ENCODE measurements around the gene PLIN4. TPM values are rescaled to one million over a fixed set of nuclear protein-coding genes. Genes with fewer than 3 reads are reported as not detected.

The PLIN4 gene
- polyA plus RNA-seq, 1 donor (not counting 4 experiments of a cell fraction or from before 2014, with no cell fraction given) = not detected

- no peaks in the 10 kb centered on the region for H3K36me3 ChIP-seq (ENCODE audit: control insufficient read depth in 2 of 2, extremely low read depth in 1 of 2, insufficient read depth in 2 of 2, low read length in 2 of 2)
- H3K79me2 ChIP-seq (ENCODE audit: control insufficient read depth, insufficient read depth, low read length) = no peaks in the 10 kb centered on the region
- no peak within 1 kb of the TSS for H3K9ac ChIP-seq (ENCODE audit: control insufficient read depth, extremely low read depth, insufficient read depth, low read length)
- FAIRE-seq (no peak), DNase-seq (ENCODE audit: low read depth, low spot score) (no peak)
- H3K9me1 ChIP-seq (ENCODE audit: control insufficient read depth, extremely low read depth, insufficient read depth, low read length) = no peaks in the 10 kb centered on the region
- no peak within 1 kb of the TSS for H3K4me3 ChIP-seq (ENCODE audit: control insufficient read depth in 2 of 3, extremely low read depth in 1 of 3, insufficient read depth in 2 of 3, low read depth in 1 of 3, low read length in 3 of 3)
- H3K4me1 ChIP-seq (ENCODE audit: control insufficient read depth, extremely low read depth, insufficient read depth, low read length) = peaks cover 3% of the 10 kb centered on the region
- H3K9me3 ChIP-seq (ENCODE audit: control insufficient read depth, low read depth, low read length) = no peaks in the 10 kb centered on the region
- H3K27ac ChIP-seq (ENCODE audit: control insufficient read depth, insufficient read depth, low read length) = no peak within 1 kb of the TSS
- peaks cover 7% of the 10 kb centered on the region for H3K27me3 ChIP-seq (ENCODE audit: control insufficient read depth, extremely low read depth, insufficient read depth, low read length)
- dilution Hi-C loops (cut with MboI; ENCODE audit: extremely low pct_ligation_motif_present, low sequenced_read_pairs) = no loop called here
- no peaks in the 10 kb centered on the region for H4K20me1 ChIP-seq (ENCODE audit: control insufficient read depth, extremely low read depth, insufficient read depth, low read length)
- no peak for TF ChIP-seq EZH2 (IDR thresholded peaks at IDR 0.05; ENCODE audit: low read length)
- no peak within 1 kb of the TSS for H2AFZ ChIP-seq (ENCODE audit: control insufficient read depth, low read length)
- no peak within 1 kb of the TSS for H3K4me2 ChIP-seq (ENCODE audit: control insufficient read depth, extremely low read depth, insufficient read depth, low read depth, low read length)
These were observed 16.8 kb upstream of the PLIN4 start, which contains the start of gene PLIN5 for GRCh38 chr19:4534836-4535658. Gene PLIN5, minus strand, starts transcription at chr19:4535224. Its CDS starts 1,150 bp downstream, at chr19:4534074.

- H3K36me3 ChIP-seq (ENCODE audit: control insufficient read depth in 2 of 2, extremely low read depth in 1 of 2, insufficient read depth in 2 of 2, low read length in 2 of 2) = no peaks in the 10 kb centered on the region
- no peaks in the 10 kb centered on the region for H3K79me2 ChIP-seq (ENCODE audit: control insufficient read depth, insufficient read depth, low read length)
- dilution Hi-C loops (cut with MboI; ENCODE audit: extremely low pct_ligation_motif_present, low sequenced_read_pairs) = no loop called here
- H4K20me1 ChIP-seq (ENCODE audit: control insufficient read depth, extremely low read depth, insufficient read depth, low read length) = no peaks in the 10 kb centered on the region
- H3K27me3 ChIP-seq (ENCODE audit: control insufficient read depth, extremely low read depth, insufficient read depth, low read length) = peaks cover 9% of the 10 kb centered on the region
- no peak for TF ChIP-seq CTCF (optimal IDR thresholded peaks at IDR 0.05 in 1 of 3, IDR thresholded peaks at IDR 0.05 in 1 of 3, conservative IDR thresholded peaks at IDR 0.05 in 1 of 3; ENCODE audit: extremely low read depth in 1 of 3, insufficient read depth in 2 of 3, low read length in 3 of 3)
- no peak for TF ChIP-seq EZH2 (IDR thresholded peaks at IDR 0.05; ENCODE audit: low read length)
- no peaks in the 10 kb centered on the region for H3K9me3 ChIP-seq (ENCODE audit: control insufficient read depth, low read depth, low read length)
- no peak overlapping the region for H3K27ac ChIP-seq (ENCODE audit: control insufficient read depth, insufficient read depth, low read length)
- no peak overlapping the region for H2AFZ ChIP-seq (ENCODE audit: control insufficient read depth, low read length)
- H3K9me1 ChIP-seq (ENCODE audit: control insufficient read depth, extremely low read depth, insufficient read depth, low read length) = no peaks in the 10 kb centered on the region
- H3K4me2 ChIP-seq (ENCODE audit: control insufficient read depth, extremely low read depth, insufficient read depth, low read depth, low read length) = no peak overlapping the region
- H3K4me1 ChIP-seq (ENCODE audit: control insufficient read depth, extremely low read depth, insufficient read depth, low read length) = no peaks in the 10 kb centered on the region
- H3K4me3 ChIP-seq (ENCODE audit: control insufficient read depth in 2 of 3, extremely low read depth in 1 of 3, insufficient read depth in 2 of 3, low read depth in 1 of 3, low read length in 3 of 3) = no peak overlapping the region
- FAIRE-seq (no peak), DNase-seq (ENCODE audit: low read depth, low spot score) (no peak)
- H3K9ac ChIP-seq (ENCODE audit: control insufficient read depth, extremely low read depth, insufficient read depth, low read length) = no peak overlapping the region
These were observed 15.6 kb upstream of the PLIN4 start for GRCh38 chr19:4533835-4534424.

Data from keratinocyte (primary cell).